PC-3 (cell line): ENCODE results near the gene KIFAP3. TPM values are rescaled to one million over a fixed set of nuclear protein-coding genes. Genes with fewer than 3 reads are reported as not detected.

Experiments
- ATAC-seq: fragments of 200-7000 bp; cut with Tn5 transposase; 2 replicates; pipeline ENCODE4 v1.9.1; 2020; ENCODE audit warnings: mild to moderate bottlenecking, moderate library complexity
- BruUV-seq: library from RNA; stranded (reverse); fragments of 400-500 nt; replicated peaks from 2 replicates; lab custom pipeline; 2021; lab: Mats Ljungman, UMichigan
- CTCF ChIA-PET: fragments of 300-600 bp; sonication (Branson Sonifier 250); formaldehyde crosslinking; loops from one replicate; lab custom pipeline; 2022; ENCODE audit warnings: antibody characterized with exemption; lab: Charles Lee
- POLR2A ChIA-PET: fragments of 300-600 bp; sonication (Branson Sonifier 250); formaldehyde crosslinking; loops from one replicate; lab custom pipeline; 2022; ENCODE audit warnings: antibody characterized with exemption; ENCODE audit not compliant: unreplicated experiment; lab: Charles Lee
- DNase-seq: peaks from one replicate; pipeline ENCODE4 v3.0.0-alpha.2; 2015
- H2AFZ ChIP-seq: fragments of 300-600 bp; sonication (generic); 2 replicates; pipeline ENCODE4 v1.6.0; 2016; ENCODE audit warnings: antibody characterized with exemption, low read length
- H3F3A ChIP-seq: fragments of 300-600 bp; sonication (generic); one replicate; pipeline ENCODE4 v1.6.0; 2017; ENCODE audit warnings: antibody characterized with exemption, low read length, control low read depth, mild to moderate bottlenecking; ENCODE audit not compliant: unreplicated experiment
- H3K27ac ChIP-seq: fragments of 300-600 bp; sonication (generic); 2 replicates; pipeline ENCODE4 v1.5.1; 2016; ENCODE audit warnings: mild to moderate bottlenecking, low read length
- H3K27me3 ChIP-seq: fragments of 300-600 bp; sonication (generic); 2 replicates; pipeline ENCODE4 v1.6.1; 2016; ENCODE audit warnings: low read length, mixed read lengths
- H3K36me3 ChIP-seq: fragments of 300-600 bp; sonication (generic); 2 replicates; pipeline ENCODE4 v1.6.1; 2016; ENCODE audit warnings: low read depth, mixed run types, low read length, mixed read lengths
- H3K4me1 ChIP-seq: fragments of 300-600 bp; sonication (generic); 2 replicates; pipeline ENCODE4 v1.5.1; 2016; ENCODE audit warnings: low read length; ENCODE audit not compliant: insufficient read depth
- H3K4me2 ChIP-seq: fragments of 300-600 bp; sonication (generic); 2 replicates; pipeline ENCODE4 v1.6.0; 2016; ENCODE audit warnings: low read length
- H3K4me3 ChIP-seq: fragments of 300-600 bp; sonication (generic); 2 replicates; pipeline ENCODE4 v1.5.1; 2016; ENCODE audit warnings: mild to moderate bottlenecking, low read length, mixed read lengths
- H3K79me2 ChIP-seq: fragments of 300-600 bp; sonication (generic); 2 replicates; pipeline ENCODE4 v1.6.1; 2017; ENCODE audit warnings: low read length, mixed read lengths
- H3K9ac ChIP-seq: fragments of 300-600 bp; sonication (generic); 2 replicates; pipeline ENCODE4 v1.6.0; 2016; ENCODE audit warnings: mild to moderate bottlenecking, low read length
- H3K9me2 ChIP-seq: fragments of 300-600 bp; sonication (generic); replicated peaks from 2 replicates; pipeline ENCODE4 v1.6.1; 2016; ENCODE audit warnings: mixed run types, low read length, mixed read lengths
- H3K9me3 ChIP-seq: fragments of 300-600 bp; sonication (generic); 2 replicates; pipeline ENCODE4 v1.6.1; 2016; ENCODE audit warnings: low read length, mixed read lengths
- H4K20me1 ChIP-seq: fragments of 300-600 bp; sonication (generic); 2 replicates; pipeline ENCODE4 v1.6.1; 2016; ENCODE audit warnings: low read length, mixed read lengths
- CTCF ChIP-seq: fragments of 300-600 bp; sonication (generic); conservative IDR thresholded peaks from 2 replicates; pipeline ENCODE4 v1.5.1; 2017; ENCODE audit warnings: antibody characterized with exemption, low read depth, mild to moderate bottlenecking, low read length
- EZH2 ChIP-seq: fragments of 300-600 bp; sonication (generic); IDR thresholded peaks from one replicate; pipeline ENCODE4 v1.6.1; 2017; ENCODE audit warnings: antibody characterized with exemption, mild to moderate bottlenecking, low read length; ENCODE audit not compliant: unreplicated experiment
- EZH2phosphoT487 ChIP-seq: fragments of 300-600 bp; sonication (generic); IDR thresholded peaks from 2 replicates; pipeline ENCODE4 v1.6.1; 2018; ENCODE audit warnings: mild to moderate bottlenecking, antibody characterized with exemption, low read length, borderline replicate concordance
- intact Hi-C: fragments of 100-400 bp; cut with micrococcal nuclease; formaldehyde crosslinking; loops from 2 replicates; pipeline ENCODE4 v1.9.0; 2023
- total RNA-seq: library from RNA; depleted of rRNA; stranded (reverse); fragments of >200 nt; gene quantifications from 2 replicates; pipeline ENCODE4 v1.2.3, GENCODE V29; 2014

Gene KIFAP3
- total RNA-seq, 1 experiment from 2014 or later = 6.9 TPM

DNA sequence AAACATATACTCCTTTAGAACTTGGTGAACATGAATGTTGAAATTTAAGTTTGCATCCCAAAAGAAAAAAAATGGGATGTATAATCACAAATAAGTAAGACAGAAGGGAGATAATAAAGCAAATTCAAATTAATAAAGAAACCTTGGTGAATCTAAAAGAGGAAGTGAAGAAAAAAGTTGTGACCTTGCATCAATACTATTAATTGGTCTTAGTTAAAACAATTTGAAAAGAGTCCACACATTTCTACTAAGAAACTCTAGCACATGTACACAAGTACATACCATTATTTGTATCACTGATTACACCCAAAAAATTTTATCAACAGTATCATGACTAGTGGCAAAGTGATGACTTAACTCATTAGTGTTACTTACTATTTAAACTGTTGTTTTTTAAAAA lies 100.4 kb downstream of the KIFAP3 start:
- no peak overlapping the region for H3K27ac ChIP-seq
- POLR2A ChIA-PET = no interaction called here
- CTCF ChIA-PET = no interaction called here
- no peaks in the 10 kb centered on the region for H3K4me1 ChIP-seq
- no peak overlapping the region for H3K9ac ChIP-seq
- H3K9me3 ChIP-seq = no peaks in the 10 kb centered on the region
- no peak overlapping the region for H3K4me3 ChIP-seq
- DNase-seq = no peak
- no peak for TF ChIP-seq CTCF
- TF ChIP-seq EZH2phosphoT487 = no peak
- TF ChIP-seq EZH2 = no peak
- H3K36me3 ChIP-seq = no peaks in the 10 kb centered on the region
- H2AFZ ChIP-seq = no peak overlapping the region
- no peaks in the 10 kb centered on the region for H3K79me2 ChIP-seq
- no peak for ATAC-seq
- no peaks in the 10 kb centered on the region for H4K20me1 ChIP-seq
- BruUV-seq = no TSS peak
- no peak overlapping the region for H3K4me2 ChIP-seq
- no peaks in the 10 kb centered on the region for H3K27me3 ChIP-seq
- intact Hi-C loops = no loop called here
- H3F3A ChIP-seq = no peaks in the 10 kb centered on the region
- H3K9me2 ChIP-seq = no peaks in the 10 kb centered on the region

DNA sequence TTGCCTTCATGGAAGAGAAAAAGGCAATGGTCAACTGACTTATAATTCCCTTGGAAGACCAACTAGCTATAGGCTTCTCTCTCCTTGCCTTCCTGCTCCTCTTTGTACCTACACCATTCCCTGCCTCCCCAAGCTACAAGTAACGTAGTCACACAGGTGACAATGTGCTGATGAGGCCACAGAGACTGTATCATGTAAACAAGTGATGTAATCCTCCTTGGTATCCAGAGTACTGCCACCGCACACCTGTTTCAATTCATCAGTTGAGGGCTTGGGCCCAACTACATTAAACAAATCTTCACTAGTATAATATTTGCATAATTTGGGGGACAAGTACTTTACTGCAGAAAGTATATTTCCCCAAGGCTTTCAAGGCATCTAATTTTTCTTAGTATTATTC lies 104.4 kb downstream of the KIFAP3 start:
- no peak overlapping the region for H3K4me2 ChIP-seq
- H4K20me1 ChIP-seq = no peaks in the 10 kb centered on the region
- H3K27ac ChIP-seq = no peak overlapping the region
- H3K9me2 ChIP-seq = no peaks in the 10 kb centered on the region
- ATAC-seq (no peak), DNase-seq (no peak)
- H3K4me3 ChIP-seq = no peak overlapping the region
- POLR2A ChIA-PET = no interaction called here
- BruUV-seq = no TSS peak
- H3K36me3 ChIP-seq = no peaks in the 10 kb centered on the region
- intact Hi-C loops = no loop called here
- no peak overlapping the region for H3K9ac ChIP-seq
- no peaks in the 10 kb centered on the region for H3K79me2 ChIP-seq
- CTCF ChIA-PET = no interaction called here
- H3K4me1 ChIP-seq = no peaks in the 10 kb centered on the region
- no peak overlapping the region for H2AFZ ChIP-seq
- H3K9me3 ChIP-seq = no peaks in the 10 kb centered on the region
- H3K27me3 ChIP-seq = no peaks in the 10 kb centered on the region
- TF ChIP-seq EZH2 = no peak
- TF ChIP-seq EZH2phosphoT487 = no peak
- TF ChIP-seq CTCF = no peak
- no peaks in the 10 kb centered on the region for H3F3A ChIP-seq

- no peak overlapping the region for H3K9ac ChIP-seq
- ATAC-seq (no peak), DNase-seq (no peak)
- H3K9me3 ChIP-seq = no peaks in the 10 kb centered on the region
- H3F3A ChIP-seq = no peaks in the 10 kb centered on the region
- no peak overlapping the region for H3K4me2 ChIP-seq
- H3K9me2 ChIP-seq = no peaks in the 10 kb centered on the region
- intact Hi-C loops = no loop called here
- H3K4me3 ChIP-seq = no peak overlapping the region
- H2AFZ ChIP-seq = no peak overlapping the region
- TF ChIP-seq CTCF (no peak), EZH2phosphoT487 (no peak), EZH2 (no peak)
- no peaks in the 10 kb centered on the region for H3K4me1 ChIP-seq
- no peaks in the 10 kb centered on the region for H3K79me2 ChIP-seq
- no TSS peak for BruUV-seq
- ChIA-PET POLR2A (no interaction called here), CTCF (no interaction called here)
- no peaks in the 10 kb centered on the region for H3K27me3 ChIP-seq
- H3K36me3 ChIP-seq = no peaks in the 10 kb centered on the region
- H4K20me1 ChIP-seq = no peaks in the 10 kb centered on the region
- no peak overlapping the region for H3K27ac ChIP-seq
Measured at GRCh38 chr1:169968174-169968573, 106.3 kb downstream of the KIFAP3 start.
